Measurements from ENCODE around the gene GAPVD1. TPM values are rescaled to one million over a fixed set of nuclear protein-coding genes. Genes with fewer than 3 reads are reported as not detected.

The GAPVD1 gene
- total and polyA plus RNA-seq, 2 of the 13 experiments (the other 11 are each of a cell fraction or from before 2014, with no cell fraction given), result 11.1 to 33.2 TPM

DNA sequence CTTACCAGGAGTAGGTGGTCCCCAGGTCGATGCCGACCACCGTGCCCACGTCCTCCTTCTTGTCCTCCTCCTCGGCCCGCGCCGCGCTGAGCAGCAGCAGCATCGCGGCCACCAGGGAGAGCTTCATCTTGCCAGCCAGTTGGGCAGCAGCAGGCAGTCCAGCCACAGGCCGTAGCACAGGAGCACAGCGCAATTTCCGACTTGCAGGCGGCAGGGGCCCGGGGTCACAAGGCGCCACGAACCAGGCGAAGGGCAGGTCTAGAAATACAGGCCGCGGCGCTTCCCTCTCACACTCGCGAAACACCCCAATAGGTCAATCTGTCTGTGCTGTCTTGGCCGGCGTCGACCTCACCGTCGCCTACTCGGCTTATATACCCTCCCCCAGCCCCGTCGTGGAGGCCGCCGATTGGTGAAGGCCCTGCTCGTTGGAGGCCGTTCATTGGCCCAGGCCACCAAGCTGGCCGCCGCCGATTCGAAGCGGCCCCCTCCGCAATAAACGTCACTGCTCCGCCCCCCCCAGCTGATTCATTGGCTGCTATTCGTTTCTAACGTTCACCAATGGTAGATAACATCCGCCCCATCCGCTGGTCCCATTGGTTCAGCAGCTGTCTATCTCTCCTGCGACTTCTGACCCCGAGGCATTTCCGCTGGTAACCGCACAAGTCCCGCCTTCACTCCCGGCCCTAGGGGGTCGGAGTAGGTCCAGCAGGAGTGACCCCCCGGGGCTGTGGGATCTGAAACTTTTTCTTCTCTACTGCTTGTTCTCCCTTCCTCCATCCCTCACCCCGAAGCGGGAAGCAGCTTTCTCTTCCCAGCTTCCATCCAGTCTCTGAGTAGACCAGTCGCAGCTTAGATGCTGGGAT, 20.4 kb upstream of the GAPVD1 start, which contains the start of gene HSPA5 (continued):
- TF ChIP-seq, protein P1, sequence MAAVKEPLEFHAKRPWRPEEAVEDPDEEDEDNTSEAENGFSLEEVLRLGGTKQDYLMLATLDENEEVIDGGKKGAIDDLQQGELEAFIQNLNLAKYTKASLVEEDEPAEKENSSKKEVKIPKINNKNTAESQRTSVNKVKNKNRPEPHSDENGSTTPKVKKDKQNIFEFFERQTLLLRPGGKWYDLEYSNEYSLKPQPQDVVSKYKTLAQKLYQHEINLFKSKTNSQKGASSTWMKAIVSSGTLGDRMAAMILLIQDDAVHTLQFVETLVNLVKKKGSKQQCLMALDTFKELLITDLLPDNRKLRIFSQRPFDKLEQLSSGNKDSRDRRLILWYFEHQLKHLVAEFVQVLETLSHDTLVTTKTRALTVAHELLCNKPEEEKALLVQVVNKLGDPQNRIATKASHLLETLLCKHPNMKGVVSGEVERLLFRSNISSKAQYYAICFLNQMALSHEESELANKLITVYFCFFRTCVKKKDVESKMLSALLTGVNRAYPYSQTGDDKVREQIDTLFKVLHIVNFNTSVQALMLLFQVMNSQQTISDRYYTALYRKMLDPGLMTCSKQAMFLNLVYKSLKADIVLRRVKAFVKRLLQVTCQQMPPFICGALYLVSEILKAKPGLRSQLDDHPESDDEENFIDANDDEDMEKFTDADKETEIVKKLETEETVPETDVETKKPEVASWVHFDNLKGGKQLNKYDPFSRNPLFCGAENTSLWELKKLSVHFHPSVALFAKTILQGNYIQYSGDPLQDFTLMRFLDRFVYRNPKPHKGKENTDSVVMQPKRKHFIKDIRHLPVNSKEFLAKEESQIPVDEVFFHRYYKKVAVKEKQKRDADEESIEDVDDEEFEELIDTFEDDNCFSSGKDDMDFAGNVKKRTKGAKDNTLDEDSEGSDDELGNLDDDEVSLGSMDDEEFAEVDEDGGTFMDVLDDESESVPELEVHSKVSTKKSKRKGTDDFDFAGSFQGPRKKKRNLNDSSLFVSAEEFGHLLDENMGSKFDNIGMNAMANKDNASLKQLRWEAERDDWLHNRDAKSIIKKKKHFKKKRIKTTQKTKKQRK (IDR thresholded peaks at IDR 0.05; ENCODE audit: low read length), result no peak
- TF ChIP-seq NR2F1 (CRISPR knock-in tag; IDR thresholded peaks at IDR 0.05) (peak; percentile 18 to 22; a peak in 1 of 4 replicates), ZNF720 (CRISPR knock-in tag; IDR thresholded peaks at IDR 0.05) (no peak), ARNT (IDR thresholded peaks at IDR 0.05) (no peak), KMT2B (CRISPR knock-in tag; IDR thresholded peaks at IDR 0.05) (peak; percentile 20; the same call in 1 of the 2 replicates)
- TF ChIP-seq, protein P2, sequence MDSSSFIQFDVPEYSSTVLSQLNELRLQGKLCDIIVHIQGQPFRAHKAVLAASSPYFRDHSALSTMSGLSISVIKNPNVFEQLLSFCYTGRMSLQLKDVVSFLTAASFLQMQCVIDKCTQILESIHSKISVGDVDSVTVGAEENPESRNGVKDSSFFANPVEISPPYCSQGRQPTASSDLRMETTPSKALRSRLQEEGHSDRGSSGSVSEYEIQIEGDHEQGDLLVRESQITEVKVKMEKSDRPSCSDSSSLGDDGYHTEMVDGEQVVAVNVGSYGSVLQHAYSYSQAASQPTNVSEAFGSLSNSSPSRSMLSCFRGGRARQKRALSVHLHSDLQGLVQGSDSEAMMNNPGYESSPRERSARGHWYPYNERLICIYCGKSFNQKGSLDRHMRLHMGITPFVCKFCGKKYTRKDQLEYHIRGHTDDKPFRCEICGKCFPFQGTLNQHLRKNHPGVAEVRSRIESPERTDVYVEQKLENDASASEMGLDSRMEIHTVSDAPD (CRISPR knock-in tag; IDR thresholded peaks at IDR 0.05), result no peak
- TF ChIP-seq, protein P3, sequence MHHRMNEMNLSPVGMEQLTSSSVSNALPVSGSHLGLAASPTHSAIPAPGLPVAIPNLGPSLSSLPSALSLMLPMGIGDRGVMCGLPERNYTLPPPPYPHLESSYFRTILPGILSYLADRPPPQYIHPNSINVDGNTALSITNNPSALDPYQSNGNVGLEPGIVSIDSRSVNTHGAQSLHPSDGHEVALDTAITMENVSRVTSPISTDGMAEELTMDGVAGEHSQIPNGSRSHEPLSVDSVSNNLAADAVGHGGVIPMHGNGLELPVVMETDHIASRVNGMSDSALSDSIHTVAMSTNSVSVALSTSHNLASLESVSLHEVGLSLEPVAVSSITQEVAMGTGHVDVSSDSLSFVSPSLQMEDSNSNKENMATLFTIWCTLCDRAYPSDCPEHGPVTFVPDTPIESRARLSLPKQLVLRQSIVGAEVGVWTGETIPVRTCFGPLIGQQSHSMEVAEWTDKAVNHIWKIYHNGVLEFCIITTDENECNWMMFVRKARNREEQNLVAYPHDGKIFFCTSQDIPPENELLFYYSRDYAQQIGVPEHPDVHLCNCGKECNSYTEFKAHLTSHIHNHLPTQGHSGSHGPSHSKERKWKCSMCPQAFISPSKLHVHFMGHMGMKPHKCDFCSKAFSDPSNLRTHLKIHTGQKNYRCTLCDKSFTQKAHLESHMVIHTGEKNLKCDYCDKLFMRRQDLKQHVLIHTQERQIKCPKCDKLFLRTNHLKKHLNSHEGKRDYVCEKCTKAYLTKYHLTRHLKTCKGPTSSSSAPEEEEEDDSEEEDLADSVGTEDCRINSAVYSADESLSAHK (CRISPR knock-in tag; IDR thresholded peaks at IDR 0.05; ENCODE audit: borderline replicate concordance), result 0 out of 2 replicates have a peak, but pooled peaks have one; percentile 77
- TF ChIP-seq, protein P4, sequence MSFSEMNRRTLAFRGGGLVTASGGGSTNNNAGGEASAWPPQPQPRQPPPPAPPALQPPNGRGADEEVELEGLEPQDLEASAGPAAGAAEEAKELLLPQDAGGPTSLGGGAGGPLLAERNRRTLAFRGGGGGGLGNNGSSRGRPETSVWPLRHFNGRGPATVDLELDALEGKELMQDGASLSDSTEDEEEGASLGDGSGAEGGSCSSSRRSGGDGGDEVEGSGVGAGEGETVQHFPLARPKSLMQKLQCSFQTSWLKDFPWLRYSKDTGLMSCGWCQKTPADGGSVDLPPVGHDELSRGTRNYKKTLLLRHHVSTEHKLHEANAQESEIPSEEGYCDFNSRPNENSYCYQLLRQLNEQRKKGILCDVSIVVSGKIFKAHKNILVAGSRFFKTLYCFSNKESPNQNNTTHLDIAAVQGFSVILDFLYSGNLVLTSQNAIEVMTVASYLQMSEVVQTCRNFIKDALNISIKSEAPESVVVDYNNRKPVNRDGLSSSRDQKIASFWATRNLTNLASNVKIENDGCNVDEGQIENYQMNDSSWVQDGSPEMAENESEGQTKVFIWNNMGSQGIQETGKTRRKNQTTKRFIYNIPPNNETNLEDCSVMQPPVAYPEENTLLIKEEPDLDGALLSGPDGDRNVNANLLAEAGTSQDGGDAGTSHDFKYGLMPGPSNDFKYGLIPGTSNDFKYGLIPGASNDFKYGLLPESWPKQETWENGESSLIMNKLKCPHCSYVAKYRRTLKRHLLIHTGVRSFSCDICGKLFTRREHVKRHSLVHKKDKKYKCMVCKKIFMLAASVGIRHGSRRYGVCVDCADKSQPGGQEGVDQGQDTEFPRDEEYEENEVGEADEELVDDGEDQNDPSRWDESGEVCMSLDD (CRISPR knock-in tag; IDR thresholded peaks at IDR 0.05; ENCODE audit: borderline replicate concordance), result no peak
- TF ChIP-seq, protein P5, sequence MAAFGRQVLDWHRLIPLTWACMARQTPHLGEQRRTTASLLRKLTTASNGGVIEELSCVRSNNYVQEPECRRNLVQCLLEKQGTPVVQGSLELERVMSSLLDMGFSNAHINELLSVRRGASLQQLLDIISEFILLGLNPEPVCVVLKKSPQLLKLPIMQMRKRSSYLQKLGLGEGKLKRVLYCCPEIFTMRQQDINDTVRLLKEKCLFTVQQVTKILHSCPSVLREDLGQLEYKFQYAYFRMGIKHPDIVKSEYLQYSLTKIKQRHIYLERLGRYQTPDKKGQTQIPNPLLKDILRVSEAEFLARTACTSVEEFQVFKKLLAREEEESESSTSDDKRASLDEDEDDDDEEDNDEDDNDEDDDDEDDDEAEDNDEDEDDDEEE (CRISPR knock-in tag; IDR thresholded peaks at IDR 0.05), result 0 out of 2 replicates have a peak, but pooled peaks have one; percentile 11
